Mesenchymal stem cell (in vitro differentiated cells and primary cell): ENCODE data around the gene ATP9B.

Experiments
- DNase-seq: peaks from one replicate; pipeline ENCODE4 v3.0.0-alpha.2; 2013
- H2AFZ ChIP-seq: one replicate; pipeline ENCODE4 v1.6.1; 2013; ENCODE audit warnings: low read depth, mild to moderate bottlenecking, control low read depth, inconsistent platforms, low read length, moderate library complexity
- H2AK5ac ChIP-seq: 2 replicates; pipeline ENCODE4 v1.6.1; 2013; ENCODE audit warnings: low read length, moderate library complexity, mild to moderate bottlenecking, inconsistent platforms; ENCODE audit not compliant: severe bottlenecking
- H2BK120ac ChIP-seq: one replicate; pipeline ENCODE4 v1.6.1; 2013; ENCODE audit warnings: low read depth, mild to moderate bottlenecking, inconsistent platforms, low read length, moderate library complexity
- H2BK12ac ChIP-seq, 2 experiments: one replicate each; pipeline ENCODE4 v1.6.1; 2013; ENCODE audit warnings: inconsistent platforms in 2 of 2, low read length in 2 of 2, mild to moderate bottlenecking in 2 of 2, moderate library complexity in 2 of 2, control low read depth in 1 of 2
- H2BK15ac ChIP-seq: one replicate; pipeline ENCODE4 v1.6.1; 2013; ENCODE audit warnings: mild to moderate bottlenecking, low read depth, inconsistent platforms; ENCODE audit not compliant: poor library complexity, severe bottlenecking
- H2BK5ac ChIP-seq: 2 replicates; pipeline ENCODE4 v1.6.1; 2013; ENCODE audit warnings: low read depth, mild to moderate bottlenecking, low read length, control low read depth, inconsistent platforms; ENCODE audit not compliant: poor library complexity, severe bottlenecking
- H3K14ac ChIP-seq, 2 experiments: one replicate each; pipeline ENCODE4 v1.6.1; 2013; ENCODE audit warnings: inconsistent platforms in 2 of 2, low read length in 2 of 2, control low read depth in 1 of 2, mild to moderate bottlenecking in 1 of 2, moderate library complexity in 1 of 2
- H3K18ac ChIP-seq, 2 experiments: one replicate each; pipeline ENCODE4 v1.6.1; 2013; ENCODE audit warnings: inconsistent platforms in 2 of 2, low read length in 2 of 2, control low read depth in 1 of 2, low read depth in 1 of 2, mild to moderate bottlenecking in 1 of 2
- H3K23ac ChIP-seq, 2 experiments: one replicate each; pipeline ENCODE4 v1.6.1; 2013; ENCODE audit warnings: inconsistent platforms in 2 of 2, low read length in 2 of 2, mild to moderate bottlenecking in 2 of 2, moderate library complexity in 2 of 2, control low read depth in 1 of 2
- H3K27ac ChIP-seq: 2 replicates; pipeline ENCODE4 v1.5.1; 2013; ENCODE audit warnings: mild to moderate bottlenecking, moderate library complexity, low read length, control low read depth, inconsistent platforms; ENCODE audit not compliant: poor library complexity, severe bottlenecking
- H3K27me3 ChIP-seq, 2 experiments: 2 replicates each; pipeline versions ENCODE4 v1.6.1 to v1.7.0; 2013; ENCODE audit warnings: low read length in 2 of 2, mild to moderate bottlenecking in 2 of 2, moderate library complexity in 2 of 2, control low read depth in 1 of 2, inconsistent platforms in 1 of 2; ENCODE audit not compliant: control insufficient read depth in 1 of 2, insufficient read depth in 1 of 2
- H3K36me3 ChIP-seq, 2 experiments: 2 replicates each; pipeline versions ENCODE4 v1.6.1 to v1.7.0; 2013; ENCODE audit warnings: low read length in 2 of 2, control low read depth in 1 of 2, inconsistent platforms in 1 of 2, low read depth in 1 of 2, mild to moderate bottlenecking in 1 of 2; ENCODE audit not compliant: insufficient read depth in 2 of 2, control insufficient read depth in 1 of 2
- H3K4ac ChIP-seq, 2 experiments: one replicate each; pipeline ENCODE4 v1.6.1; 2013; ENCODE audit warnings: inconsistent platforms in 2 of 2, low read length in 2 of 2, mild to moderate bottlenecking in 2 of 2, moderate library complexity in 2 of 2, control low read depth in 1 of 2, low read depth in 1 of 2
- H3K4me1 ChIP-seq: 2 replicates; pipeline ENCODE4 v1.6.1; 2013; ENCODE audit warnings: low read depth, low read length, control low read depth; ENCODE audit not compliant: control insufficient read depth, insufficient read depth
- H3K4me2 ChIP-seq: 2 replicates; pipeline ENCODE4 v1.6.1; 2013; ENCODE audit warnings: low read length, mild to moderate bottlenecking, inconsistent platforms; ENCODE audit not compliant: poor library complexity, severe bottlenecking
- H3K4me3 ChIP-seq, 2 experiments: 2 replicates each; pipeline versions ENCODE4 v1.5.1 to v1.7.0; 2013; ENCODE audit warnings: low read length in 2 of 2, mild to moderate bottlenecking in 2 of 2, control low read depth in 1 of 2, low read depth in 1 of 2; ENCODE audit not compliant: insufficient read depth in 1 of 2
- H3K79me1 ChIP-seq: replicated peaks from 2 replicates; pipeline ENCODE4 v1.6.1; 2013; ENCODE audit warnings: mild to moderate bottlenecking, control low read depth, low read length, inconsistent platforms; ENCODE audit not compliant: poor library complexity, severe bottlenecking
- H3K9ac ChIP-seq: 2 replicates; pipeline ENCODE4 v1.7.0; 2013; ENCODE audit warnings: mild to moderate bottlenecking, low read length, moderate library complexity
- H3K9me3 ChIP-seq: 2 replicates; pipeline ENCODE4 v1.7.0; 2013; ENCODE audit warnings: mild to moderate bottlenecking, low read length; ENCODE audit not compliant: control insufficient read depth
- H4K8ac ChIP-seq: one replicate; pipeline ENCODE4 v1.6.1; 2013; ENCODE audit warnings: inconsistent platforms, mild to moderate bottlenecking, low read length, moderate library complexity
- H4K91ac ChIP-seq: one replicate; pipeline ENCODE4 v1.6.1; 2013; ENCODE audit warnings: mild to moderate bottlenecking, low read length, inconsistent platforms
- WGBS: methylation state at CpG from one replicate; pipeline ENCODE4 v1.1.7; 2013; ENCODE audit warnings: mixed read lengths; 5-methylcytosine and 5-hydroxymethylcytosine counted together

Gene ATP9B

GRCh38 chr18:79424880-79425568 lies 355.8 kb downstream of the ATP9B start:
- no peak overlapping the region for H2BK120ac ChIP-seq
- no peaks in the 10 kb centered on the region for H3K9me3 ChIP-seq
- H2AK5ac ChIP-seq: no peak overlapping the region
- no peak for DNase-seq
- H2AFZ ChIP-seq: no peak overlapping the region
- H3K27ac ChIP-seq: no peak overlapping the region
- no peak overlapping the region for H2BK5ac ChIP-seq
- H3K36me3 ChIP-seq: peaks cover 4 to 6% of the 10 kb centered on the region in 2 experiments
- H3K27me3 ChIP-seq: peaks cover 17% of the 10 kb centered on the region in 2 experiments
- H3K23ac ChIP-seq: no peak overlapping the region
- no peak overlapping the region for H2BK12ac ChIP-seq
- no peak overlapping the region for H2BK15ac ChIP-seq
- no peak overlapping the region for H3K4me2 ChIP-seq
- no peak overlapping the region for H3K14ac ChIP-seq
- WGBS: 90% methylated on average over 19 of the region's 19 CpGs
- H4K8ac ChIP-seq: no peak overlapping the region
- H3K4me3 ChIP-seq: no peak overlapping the region
- peaks cover 30% of the 10 kb centered on the region for H3K4me1 ChIP-seq
- H3K18ac ChIP-seq: no peak overlapping the region
- H4K91ac ChIP-seq: no peak overlapping the region
- peaks cover 2% of the 10 kb centered on the region for H3K79me1 ChIP-seq
- H3K4ac ChIP-seq: no peak overlapping the region
- no peak overlapping the region for H3K9ac ChIP-seq

- Histone ChIP-seq H3K18ac (no peak overlapping the region), H3K4me2 (no peak overlapping the region), H4K91ac (no peak overlapping the region), H4K8ac (no peak overlapping the region), H3K4ac (no peak overlapping the region), H3K36me3 (peaks cover 3 to 4% of the 10 kb centered on the region in 2 experiments), H3K4me3 (no peak overlapping the region), H3K4me1 (peaks cover 30% of the 10 kb centered on the region), H3K79me1 (peaks cover 2% of the 10 kb centered on the region), H2BK120ac (no peak overlapping the region), H3K9me3 (no peaks in the 10 kb centered on the region), H2BK15ac (no peak overlapping the region), H2AFZ (no peak overlapping the region), H2BK5ac (no peak overlapping the region), H3K14ac (no peak overlapping the region), H3K27me3 (peaks cover 17% of the 10 kb centered on the region in 2 experiments), H3K27ac (no peak overlapping the region), H2AK5ac (no peak overlapping the region), H2BK12ac (no peak overlapping the region), H3K23ac (no peak overlapping the region), H3K9ac (no peak overlapping the region)
- WGBS: 93% methylated on average over 12 of the region's 12 CpGs
- no peak for DNase-seq
These were observed 356.3 kb downstream of the ATP9B start for GRCh38 chr18:79425569-79425886.

- DNase-seq: no peak
- Histone ChIP-seq H2BK12ac (no peak overlapping the region), H3K79me1 (peaks cover 2% of the 10 kb centered on the region), H2AFZ (no peak overlapping the region), H3K27ac (no peak overlapping the region), H3K4me2 (no peak overlapping the region), H3K27me3 (peaks cover 13 to 17% of the 10 kb centered on the region in 2 experiments), H2BK120ac (no peak overlapping the region), H2BK5ac (no peak overlapping the region), H2BK15ac (no peak overlapping the region), H3K4me3 (no peak overlapping the region), H2AK5ac (no peak overlapping the region), H3K4ac (no peak overlapping the region), H3K23ac (no peak overlapping the region), H3K4me1 (peaks cover 24% of the 10 kb centered on the region), H3K18ac (no peak overlapping the region), H3K36me3 (peaks cover 0 to 4% of the 10 kb centered on the region in 2 experiments), H3K9me3 (no peaks in the 10 kb centered on the region), H4K91ac (no peak overlapping the region), H3K14ac (no peak overlapping the region), H3K9ac (no peak overlapping the region), H4K8ac (no peak overlapping the region)
- WGBS: 92% methylated on average over 34 of the region's 37 CpGs
These were observed 357.4 kb downstream of the ATP9B start for GRCh38 chr18:79426376-79427300.
